ENCODE results near the gene JAKMIP1.

Gene JAKMIP1

GRCh38 chr4:6196324-6196723, 4.0 kb downstream of the JAKMIP1 start:
- H3K4me3 ChIP-seq (ENCODE audit: low read depth, low read length) = no peak overlapping the region
- no peak for TF ChIP-seq CTCF (conservative IDR thresholded peaks at IDR 0.05; ENCODE audit: low read depth, low read length)
- DNase-seq (ENCODE audit: low read depth) = no peak

GRCh38 chr4:6195602-6196319, 4.6 kb downstream of the JAKMIP1 start:
- no peak for TF ChIP-seq CTCF (conservative IDR thresholded peaks at IDR 0.05; ENCODE audit: low read depth, low read length)
- no peak for DNase-seq (ENCODE audit: low read depth)
- no peak overlapping the region for H3K4me3 ChIP-seq (ENCODE audit: low read depth, low read length)

- no peak for TF ChIP-seq CTCF (conservative IDR thresholded peaks at IDR 0.05; ENCODE audit: low read depth, low read length)
- DNase-seq (ENCODE audit: low read depth) = no peak
Measured at GRCh38 chr4:6194458-6195195, 5.7 kb downstream of the JAKMIP1 start.

GRCh38 chr4:6193399-6193798, 7.0 kb downstream of the JAKMIP1 start:
- TF ChIP-seq CTCF (conservative IDR thresholded peaks at IDR 0.05; ENCODE audit: low read depth, low read length) = no peak
- DNase-seq (ENCODE audit: low read depth) = no peak
- no peak overlapping the region for H3K4me3 ChIP-seq (ENCODE audit: low read depth, low read length)

More at GRCh38 chr4:6194458-6195195, 5.7 kb downstream of the JAKMIP1 start:
- H3K4me3 ChIP-seq (ENCODE audit: low read depth, low read length) = no peak overlapping the region

GRCh38 chr4:6192245-6192644, 8.1 kb downstream of the JAKMIP1 start:
- no peak for TF ChIP-seq CTCF (conservative IDR thresholded peaks at IDR 0.05; ENCODE audit: low read depth, low read length)
- no peak overlapping the region for H3K4me3 ChIP-seq (ENCODE audit: low read depth, low read length)
- DNase-seq (ENCODE audit: low read depth) = no peak

GRCh38 chr4:6191448-6192130, 8.8 kb downstream of the JAKMIP1 start:
- H3K4me3 ChIP-seq (ENCODE audit: low read depth, low read length) = no peak overlapping the region
- DNase-seq (ENCODE audit: low read depth) = no peak
- TF ChIP-seq CTCF (conservative IDR thresholded peaks at IDR 0.05; ENCODE audit: low read depth, low read length) = no peak

Data from choroid plexus epithelial cell (primary cell).